Measurements from ENCODE around the gene NOL7. TPM values are rescaled to one million over a fixed set of nuclear protein-coding genes. Genes with fewer than 3 reads are reported as not detected.

NOL7 gene
- total RNA-seq, 2 donors from 2014 or later = 47.8 to 52.9 TPM

DNA sequence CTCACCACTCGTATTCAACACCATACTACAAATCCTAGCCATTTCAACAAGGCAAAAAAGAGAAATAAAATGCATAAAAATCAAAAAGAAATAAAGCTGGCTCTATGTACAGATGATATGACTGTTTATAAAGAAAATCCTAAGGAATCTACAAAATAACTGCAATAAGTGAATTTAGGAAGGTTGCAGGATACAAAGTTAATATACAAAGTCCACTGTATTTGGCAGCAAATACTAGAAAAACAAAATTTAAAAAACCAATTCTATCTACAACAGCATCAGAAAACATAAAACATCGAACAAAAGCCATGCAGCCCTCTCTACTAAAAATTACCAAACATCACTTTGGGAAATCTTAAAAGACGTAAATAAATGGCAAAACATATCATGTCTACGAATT lies 48.9 kb downstream of the NOL7 start:
- no peaks in the 10 kb centered on the region for H3K36me3 ChIP-seq (ENCODE audit: control insufficient read depth, insufficient read depth, low read length)
- H3K9me3 ChIP-seq (ENCODE audit: control insufficient read depth, low read length) = no peaks in the 10 kb centered on the region
- Mint-ChIP-seq H3K9me3 (no peaks in the 10 kb centered on the region), H3K27ac (peak overlapping the region; percentile 27), H3K36me3 (ENCODE audit: low read depth) (peaks cover 2% of the 10 kb centered on the region), H3K4me3 (no peak overlapping the region), H3K4me1 (peaks cover 35% of the 10 kb centered on the region), H3K27me3 (ENCODE audit: insufficient read depth) (no peaks in the 10 kb centered on the region)
- 94 to 100% methylated on average over 3 to 4 of the region's 4 CpGs for WGBS, 2 experiments (ENCODE audit: insufficient coverage in 1 of 2, insufficient read length in 1 of 2)
- no peaks in the 10 kb centered on the region for H3K27me3 ChIP-seq (ENCODE audit: control insufficient read depth, insufficient read depth, low read length, poor library complexity, severe bottlenecking)
- H3K27ac ChIP-seq (ENCODE audit: low read depth, low read length) = no peak overlapping the region
- H3K4me3 ChIP-seq (ENCODE audit: low read length) = no peak overlapping the region
- H3K4me1 ChIP-seq (ENCODE audit: control insufficient read depth, insufficient read depth, low read length) = no peaks in the 10 kb centered on the region
- TF ChIP-seq, protein P1, sequence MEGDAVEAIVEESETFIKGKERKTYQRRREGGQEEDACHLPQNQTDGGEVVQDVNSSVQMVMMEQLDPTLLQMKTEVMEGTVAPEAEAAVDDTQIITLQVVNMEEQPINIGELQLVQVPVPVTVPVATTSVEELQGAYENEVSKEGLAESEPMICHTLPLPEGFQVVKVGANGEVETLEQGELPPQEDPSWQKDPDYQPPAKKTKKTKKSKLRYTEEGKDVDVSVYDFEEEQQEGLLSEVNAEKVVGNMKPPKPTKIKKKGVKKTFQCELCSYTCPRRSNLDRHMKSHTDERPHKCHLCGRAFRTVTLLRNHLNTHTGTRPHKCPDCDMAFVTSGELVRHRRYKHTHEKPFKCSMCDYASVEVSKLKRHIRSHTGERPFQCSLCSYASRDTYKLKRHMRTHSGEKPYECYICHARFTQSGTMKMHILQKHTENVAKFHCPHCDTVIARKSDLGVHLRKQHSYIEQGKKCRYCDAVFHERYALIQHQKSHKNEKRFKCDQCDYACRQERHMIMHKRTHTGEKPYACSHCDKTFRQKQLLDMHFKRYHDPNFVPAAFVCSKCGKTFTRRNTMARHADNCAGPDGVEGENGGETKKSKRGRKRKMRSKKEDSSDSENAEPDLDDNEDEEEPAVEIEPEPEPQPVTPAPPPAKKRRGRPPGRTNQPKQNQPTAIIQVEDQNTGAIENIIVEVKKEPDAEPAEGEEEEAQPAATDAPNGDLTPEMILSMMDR (conservative IDR thresholded peaks at IDR 0.05) = no peak
- no peak overlapping the region for H3K9ac ChIP-seq (ENCODE audit: extremely low read depth, low read length, poor library complexity, severe bottlenecking)
- DNase-seq = no peak

DNA sequence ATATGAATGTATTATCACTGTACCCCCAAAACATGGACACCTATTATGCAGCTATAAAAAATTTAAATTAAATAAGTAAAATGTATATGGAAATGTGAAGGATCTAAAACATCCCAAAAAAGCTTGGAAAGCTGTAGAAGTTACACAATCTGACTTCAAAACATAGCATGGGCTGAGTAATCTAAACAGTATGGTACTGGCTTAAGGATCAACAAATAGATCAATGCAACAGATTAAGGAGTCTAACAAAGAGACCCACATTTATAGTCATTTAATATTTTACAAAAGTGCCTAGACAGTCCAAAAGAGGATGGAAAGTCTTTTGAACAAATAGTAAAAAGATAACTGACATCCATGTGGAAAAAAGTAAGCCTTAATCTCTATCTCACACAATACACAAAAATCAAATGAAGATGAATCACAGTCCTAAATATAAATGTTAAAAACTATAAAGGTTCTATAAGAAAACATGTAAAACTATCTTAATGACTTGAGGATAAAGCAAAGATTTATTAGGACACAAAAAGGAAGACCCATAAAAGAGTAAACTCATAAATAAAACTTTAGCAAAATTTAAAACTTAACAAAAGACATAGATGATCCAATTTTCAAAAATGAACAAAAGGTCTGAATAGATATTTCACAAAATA lies 49.7 kb downstream of the NOL7 start:
- DNase-seq = no peak
- Histone ChIP-seq H3K36me3 (ENCODE audit: control insufficient read depth, insufficient read depth, low read length) (no peaks in the 10 kb centered on the region), H3K4me1 (ENCODE audit: control insufficient read depth, insufficient read depth, low read length) (no peaks in the 10 kb centered on the region), H3K9ac (ENCODE audit: extremely low read depth, low read length, poor library complexity, severe bottlenecking) (no peak overlapping the region), H3K4me3 (ENCODE audit: low read length) (no peak overlapping the region), H3K27me3 (ENCODE audit: control insufficient read depth, insufficient read depth, low read length, poor library complexity, severe bottlenecking) (no peaks in the 10 kb centered on the region), H3K9me3 (ENCODE audit: control insufficient read depth, low read length) (peaks cover 8% of the 10 kb centered on the region), H3K27ac (ENCODE audit: low read depth, low read length) (no peak overlapping the region)
- Mint-ChIP-seq H3K9me3 (peaks cover 8% of the 10 kb centered on the region), H3K36me3 (ENCODE audit: low read depth) (peaks cover 9% of the 10 kb centered on the region), H3K27me3 (ENCODE audit: insufficient read depth) (no peaks in the 10 kb centered on the region), H3K4me3 (no peak overlapping the region), H3K4me1 (peaks cover 35% of the 10 kb centered on the region), H3K27ac (no peak overlapping the region)
- TF ChIP-seq, protein P1 (conservative IDR thresholded peaks at IDR 0.05) = no peak

DNA sequence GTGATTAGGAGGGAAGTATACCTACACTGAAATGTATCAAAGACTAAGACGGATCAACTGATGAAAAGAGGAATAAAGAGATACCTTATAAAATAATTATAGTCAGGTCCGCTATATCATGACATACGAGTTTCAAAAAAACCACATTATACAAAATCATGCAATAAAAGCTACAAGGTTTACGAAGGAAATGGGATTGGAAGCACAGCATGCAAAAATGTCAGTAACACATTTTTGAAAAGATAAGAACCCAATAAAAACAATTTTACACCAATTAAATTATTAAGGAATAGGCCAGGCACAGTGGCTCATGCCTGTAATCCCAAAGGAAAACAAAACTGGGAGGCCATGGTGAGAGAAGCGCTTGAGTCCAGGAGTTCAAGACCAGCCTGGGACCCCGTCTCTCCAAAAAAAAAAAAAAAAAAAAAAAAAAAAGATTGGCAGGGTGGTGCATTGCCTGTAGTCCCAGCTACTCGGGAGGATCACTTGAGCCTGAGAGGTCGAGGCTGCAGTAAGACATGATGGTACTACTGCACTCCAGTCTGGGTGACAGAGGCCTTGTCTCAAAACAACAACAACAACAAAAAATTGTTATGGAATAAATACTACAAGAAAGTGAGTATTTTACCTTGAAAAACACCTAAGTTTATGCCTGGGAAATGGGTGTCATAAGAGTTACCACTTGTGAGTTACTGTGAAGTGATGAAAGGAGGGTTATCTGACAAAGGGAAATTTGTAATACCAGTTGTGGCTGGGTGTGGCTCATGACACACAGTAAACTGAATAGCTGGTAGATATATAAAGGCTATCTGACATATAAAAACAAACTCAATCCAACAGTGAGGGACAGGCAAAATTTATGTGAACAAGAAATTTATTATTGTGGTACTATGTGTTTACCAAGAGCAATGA lies 51.3 kb downstream of the NOL7 start:
- H3K27ac Mint-ChIP-seq = no peak overlapping the region
- 79 to 89% methylated on average over 2 to 7 of the region's 8 CpGs for WGBS, 2 experiments (ENCODE audit: insufficient coverage in 1 of 2, insufficient read length in 1 of 2)
- Histone ChIP-seq H3K4me3 (ENCODE audit: low read length) (no peak overlapping the region), H3K36me3 (ENCODE audit: control insufficient read depth, insufficient read depth, low read length) (peaks cover 4% of the 10 kb centered on the region), H3K4me1 (ENCODE audit: control insufficient read depth, insufficient read depth, low read length) (no peaks in the 10 kb centered on the region), H3K27ac (ENCODE audit: low read depth, low read length) (no peak overlapping the region), H3K9me3 (ENCODE audit: control insufficient read depth, low read length) (peaks cover 23% of the 10 kb centered on the region), H3K9ac (ENCODE audit: extremely low read depth, low read length, poor library complexity, severe bottlenecking) (no peak overlapping the region), H3K27me3 (ENCODE audit: control insufficient read depth, insufficient read depth, low read length, poor library complexity, severe bottlenecking) (no peaks in the 10 kb centered on the region)
- DNase-seq = no peak
- TF ChIP-seq, protein P1 (conservative IDR thresholded peaks at IDR 0.05) = no peak
- peaks cover 21% of the 10 kb centered on the region for H3K9me3 Mint-ChIP-seq
- peaks cover 14% of the 10 kb centered on the region for H3K36me3 Mint-ChIP-seq (ENCODE audit: low read depth)
- peaks cover 30% of the 10 kb centered on the region for H3K4me1 Mint-ChIP-seq
- no peak overlapping the region for H3K4me3 Mint-ChIP-seq
- no peaks in the 10 kb centered on the region for H3K27me3 Mint-ChIP-seq (ENCODE audit: insufficient read depth)

Measured in endodermal cell (in vitro differentiated cells).